HG03066 (cell line): ENCODE data around the gene ZFAND3.

Experiments
- ATAC-seq: cut with Tn5 transposase; IDR thresholded peaks from one replicate; pipeline ENCODE4 v1.9.1; 2021; ENCODE audit warnings: low read depth; ENCODE audit not compliant: unreplicated experiment

The ZFAND3 gene

DNA sequence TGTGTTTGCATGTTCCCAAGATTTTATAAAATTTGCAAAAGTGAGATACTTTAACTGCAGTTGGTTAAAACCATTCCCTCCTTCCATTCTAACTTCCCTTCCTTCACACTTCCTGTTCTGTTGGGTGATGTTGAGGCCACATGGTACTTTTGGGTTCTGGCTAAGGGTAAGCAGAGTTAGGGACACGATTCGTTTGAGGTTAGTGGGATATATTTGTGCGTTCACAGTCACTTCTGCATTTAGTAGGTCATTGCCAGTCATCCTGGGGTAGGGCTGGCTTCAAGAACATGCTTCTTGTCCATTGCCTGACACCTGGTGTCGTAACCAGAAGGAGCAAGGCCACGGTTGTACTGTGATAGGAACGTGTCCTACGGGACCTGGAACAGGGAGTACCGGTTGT lies 340.1 kb downstream of the ZFAND3 start:
- no peak for ATAC-seq

DNA sequence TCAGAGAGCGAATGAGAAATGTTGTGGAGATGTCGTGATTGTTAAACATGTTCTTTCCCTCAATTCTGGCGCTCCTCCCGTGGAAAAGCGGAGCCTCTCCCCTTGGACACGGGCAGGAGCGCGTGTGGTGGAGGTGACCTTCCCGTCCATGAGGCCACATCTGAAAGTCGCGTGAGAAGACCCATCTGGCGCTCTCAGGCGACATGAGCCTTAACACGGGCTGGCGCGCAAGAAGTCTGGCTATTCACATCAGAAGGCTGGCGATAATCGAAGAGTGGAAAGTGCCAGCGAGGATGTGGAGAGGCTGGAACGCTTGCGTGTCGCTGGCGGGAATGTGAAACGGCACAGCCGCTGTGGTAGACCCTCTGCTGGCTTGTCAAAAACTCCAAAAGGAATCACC lies 341.3 kb downstream of the ZFAND3 start:
- ATAC-seq = no peak

DNA sequence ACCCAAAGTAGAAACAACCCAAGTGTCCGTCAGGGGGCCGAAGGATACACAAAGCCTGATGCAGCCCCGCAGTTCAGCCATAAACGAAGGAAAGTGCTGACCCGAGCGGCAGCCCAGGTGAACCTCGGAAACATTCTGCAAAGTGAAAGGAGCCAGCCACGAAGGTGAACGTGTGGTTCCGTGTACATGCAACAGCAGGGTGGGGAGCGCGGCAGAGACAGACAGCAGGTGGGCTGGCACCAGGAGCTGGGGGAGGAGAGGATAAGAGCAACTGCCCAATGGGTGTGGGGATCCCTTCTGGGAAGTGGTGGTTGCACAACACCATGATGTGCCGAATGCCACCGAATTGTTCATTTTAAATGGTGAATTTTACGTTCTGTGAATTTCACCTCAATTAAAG lies 341.8 kb downstream of the ZFAND3 start:
- ATAC-seq = no peak

DNA sequence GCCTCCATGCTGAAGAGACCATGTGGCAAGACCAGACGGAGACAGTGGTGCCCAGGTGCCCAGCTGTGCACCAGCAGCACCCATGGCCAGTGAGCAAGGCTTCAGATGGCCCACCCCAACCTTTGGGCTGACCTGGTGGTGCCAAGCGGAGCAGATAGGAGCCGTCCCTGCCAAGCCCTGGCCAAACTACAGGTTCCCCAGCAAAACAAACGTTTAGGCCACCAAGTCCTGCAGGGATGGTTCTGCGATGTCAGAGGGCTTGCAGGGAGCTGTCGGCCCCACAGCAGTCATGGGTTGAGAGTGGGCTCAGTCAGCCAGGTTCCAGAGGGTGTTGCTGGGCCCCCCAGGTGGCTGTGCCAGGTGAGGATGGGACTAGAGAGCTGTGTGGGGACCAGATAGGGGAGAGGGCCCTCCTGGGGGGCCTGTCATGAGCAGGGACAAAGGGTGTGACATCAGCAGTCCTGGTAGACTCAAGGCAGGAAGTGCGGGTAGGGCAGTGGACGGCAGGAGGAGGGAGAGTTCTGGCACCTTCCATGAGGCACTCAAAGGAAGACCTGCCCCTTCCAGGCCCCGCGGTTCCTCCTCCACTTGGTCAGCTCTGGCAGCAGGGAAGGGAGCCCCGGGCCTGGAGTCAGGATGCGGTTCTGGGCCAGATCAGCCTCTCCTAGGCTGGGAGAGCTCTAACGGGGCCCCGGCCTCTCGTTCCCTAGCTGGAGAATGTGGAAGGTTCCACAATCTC lies 342.4 kb downstream of the ZFAND3 start:
- no peak for ATAC-seq

DNA sequence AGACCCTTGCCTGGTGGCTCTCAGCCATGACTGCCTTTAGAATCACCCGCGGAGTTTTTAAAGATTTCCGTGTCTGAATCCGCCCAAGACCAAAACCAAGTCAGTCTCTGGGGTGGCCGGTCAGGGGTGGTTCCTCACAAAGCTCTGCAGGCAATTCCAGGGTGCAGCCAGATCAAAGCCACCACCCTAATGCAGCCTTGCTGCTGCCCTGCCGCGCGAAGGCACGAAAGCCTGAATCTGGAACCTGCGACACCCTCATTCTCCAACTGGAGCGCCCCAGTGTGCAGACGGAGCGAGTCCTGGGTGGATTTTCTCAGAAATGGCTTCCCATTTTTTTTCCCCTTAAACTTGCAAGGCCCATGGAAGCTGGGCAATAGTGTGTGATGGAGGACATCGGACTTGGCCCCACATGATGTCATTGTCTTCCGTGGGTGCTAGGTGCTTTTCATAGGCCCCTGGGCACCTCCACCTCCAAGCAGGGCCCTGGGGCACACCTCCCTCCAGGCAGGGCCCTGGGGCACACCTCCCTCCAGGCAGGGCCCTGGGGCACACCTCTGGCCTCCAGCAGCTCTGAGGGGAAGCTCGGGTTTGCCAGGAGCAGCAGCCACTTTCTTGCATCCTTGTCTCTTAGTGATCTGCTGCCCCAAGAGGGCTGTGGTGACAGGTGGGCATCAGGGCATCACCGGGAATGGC lies 343.1 kb downstream of the ZFAND3 start:
- no peak for ATAC-seq

DNA sequence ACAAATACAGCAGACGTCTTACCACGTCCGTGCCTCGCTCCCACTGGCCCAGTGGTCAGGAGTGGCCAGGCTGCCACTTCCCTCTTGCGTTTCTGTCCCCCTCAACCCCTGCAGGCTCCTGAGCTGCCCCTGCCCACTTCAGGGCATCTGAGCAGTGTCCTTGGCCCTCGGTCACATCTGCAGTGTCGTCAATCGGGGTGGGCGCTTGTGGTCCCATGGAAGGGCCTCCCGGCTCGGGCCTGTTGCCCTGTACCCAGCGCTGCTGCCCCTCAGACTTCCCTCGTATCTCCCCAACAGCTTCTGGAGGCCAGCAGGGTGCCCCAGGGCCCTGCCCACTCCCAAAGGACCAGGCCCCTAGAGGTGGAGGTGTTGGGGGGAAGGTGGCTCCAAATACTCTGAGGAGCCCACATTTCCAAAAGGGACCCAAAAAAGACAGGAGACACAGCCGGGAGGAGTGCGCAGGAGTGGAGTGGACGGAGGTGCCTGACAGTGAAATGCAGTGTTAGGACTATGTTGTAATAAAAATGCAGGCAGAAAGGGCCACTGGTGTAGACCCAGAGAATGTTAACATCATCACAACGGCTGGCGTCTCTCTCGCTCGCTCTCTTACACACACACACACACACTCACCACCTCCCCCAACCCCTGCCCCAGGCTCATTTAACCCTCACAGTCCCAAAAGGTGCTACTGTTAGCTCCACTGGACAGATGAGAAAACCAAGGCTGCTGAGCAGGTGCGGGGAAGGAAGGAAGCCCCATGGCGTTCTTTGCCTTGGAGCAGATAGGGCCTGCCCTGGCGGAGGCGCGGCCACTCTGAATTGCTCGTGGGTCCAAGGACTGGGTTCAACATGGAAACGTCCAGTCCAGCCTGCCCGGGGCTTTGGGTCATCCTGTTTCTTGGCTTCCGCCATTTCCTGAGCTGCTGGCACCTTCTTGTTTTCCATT lies 343.9 kb downstream of the ZFAND3 start:
- no peak for ATAC-seq

DNA sequence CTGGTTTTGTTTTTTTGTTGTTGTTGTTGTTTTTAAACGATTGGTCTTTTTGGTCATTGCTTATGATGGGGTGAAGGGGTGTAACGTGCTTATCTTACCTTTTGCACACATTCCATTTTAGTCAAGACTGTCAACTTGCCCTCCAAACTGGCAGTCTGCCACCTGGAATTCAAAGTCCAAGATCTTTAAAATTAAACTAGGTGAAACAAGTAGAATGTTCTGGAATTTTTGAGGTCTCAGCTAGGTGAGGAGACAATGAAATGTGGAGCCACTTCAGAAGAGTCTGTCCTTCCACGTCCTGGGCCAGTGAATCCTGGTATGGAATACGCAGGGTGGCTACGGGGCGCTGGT lies 344.6 kb downstream of the ZFAND3 start:
- no peak for ATAC-seq

DNA sequence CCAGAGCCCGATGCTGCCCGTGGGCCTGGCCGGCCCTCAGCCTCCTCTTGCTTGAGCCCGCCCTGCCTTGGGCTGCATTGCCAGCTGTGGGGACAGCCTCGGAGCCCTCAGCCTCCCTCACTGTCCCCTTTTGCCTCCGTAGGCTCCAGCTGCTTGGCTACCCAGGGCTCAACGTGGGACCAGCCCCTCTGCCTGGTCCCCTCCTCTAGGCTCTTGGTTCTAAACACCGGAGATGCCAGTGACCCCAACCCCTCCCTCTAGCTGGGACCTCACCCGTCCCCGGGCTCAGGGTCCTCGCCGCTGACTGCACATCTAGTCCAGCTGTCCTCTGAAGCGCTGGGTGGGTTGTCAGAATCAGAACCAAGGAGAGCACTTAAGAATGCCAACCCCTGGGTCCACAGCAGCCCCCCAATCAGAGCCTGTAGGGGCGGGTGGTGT lies 345.2 kb downstream of the ZFAND3 start:
- ATAC-seq = no peak

DNA sequence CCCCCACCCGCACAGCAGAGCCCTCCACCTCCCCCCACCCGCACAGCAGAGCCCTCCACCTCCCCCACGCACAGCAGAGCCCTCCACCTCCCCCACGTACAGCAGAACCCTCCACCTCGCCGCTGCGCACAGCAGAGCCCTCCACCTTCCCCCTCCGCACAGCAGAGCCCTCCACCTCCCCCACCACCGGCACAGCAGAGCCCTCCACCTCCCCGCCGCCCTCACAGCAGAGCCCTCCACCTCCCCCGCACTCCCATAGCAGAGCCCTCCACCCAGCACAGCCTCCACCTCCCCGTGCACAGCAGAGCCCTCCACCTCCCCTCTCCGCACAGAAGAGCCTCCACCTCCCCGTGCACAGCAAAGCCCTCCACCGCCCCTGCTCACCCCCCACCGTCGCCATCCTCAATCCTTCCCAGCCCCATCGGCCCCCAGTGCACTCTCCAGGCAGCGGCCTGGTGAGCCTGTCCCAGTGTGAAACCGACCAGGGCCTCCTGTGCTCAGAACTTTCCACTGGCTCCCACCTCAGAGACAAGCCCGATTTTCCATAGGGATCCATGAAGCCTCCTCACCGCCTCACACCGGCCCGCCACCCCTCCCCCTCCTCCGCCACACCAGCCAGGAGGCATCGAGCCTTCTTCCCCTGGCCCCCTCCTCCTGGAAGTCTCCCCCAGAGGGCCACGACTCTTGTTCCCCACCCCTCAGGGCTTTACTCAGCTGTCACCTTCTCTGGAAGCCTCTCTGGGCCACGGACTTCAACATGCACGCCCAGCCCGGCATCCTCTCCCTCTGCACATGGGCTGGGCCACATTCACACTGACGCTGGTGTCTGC lies 347.1 kb downstream of the ZFAND3 start:
- ATAC-seq = no peak

DNA sequence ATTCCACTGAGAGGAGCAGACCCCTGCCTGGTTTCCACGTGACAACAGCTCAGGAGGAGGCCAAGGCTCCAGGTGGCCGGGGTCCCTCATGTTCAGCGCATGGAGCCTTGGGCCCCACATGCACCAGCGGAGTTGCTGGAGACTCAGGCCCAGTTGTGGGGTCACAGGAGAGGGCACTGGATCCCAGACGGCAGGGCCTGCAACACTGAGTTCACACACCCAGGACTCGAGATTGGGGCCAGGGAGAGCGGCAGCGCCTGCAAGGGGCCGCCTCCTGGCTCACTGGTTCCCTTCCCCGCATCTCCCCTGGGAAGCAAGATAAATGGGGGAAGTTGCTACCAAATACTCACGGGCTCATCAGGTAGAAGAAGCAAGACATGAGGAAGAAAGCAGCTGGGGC lies 348.1 kb downstream of the ZFAND3 start:
- no peak for ATAC-seq

DNA sequence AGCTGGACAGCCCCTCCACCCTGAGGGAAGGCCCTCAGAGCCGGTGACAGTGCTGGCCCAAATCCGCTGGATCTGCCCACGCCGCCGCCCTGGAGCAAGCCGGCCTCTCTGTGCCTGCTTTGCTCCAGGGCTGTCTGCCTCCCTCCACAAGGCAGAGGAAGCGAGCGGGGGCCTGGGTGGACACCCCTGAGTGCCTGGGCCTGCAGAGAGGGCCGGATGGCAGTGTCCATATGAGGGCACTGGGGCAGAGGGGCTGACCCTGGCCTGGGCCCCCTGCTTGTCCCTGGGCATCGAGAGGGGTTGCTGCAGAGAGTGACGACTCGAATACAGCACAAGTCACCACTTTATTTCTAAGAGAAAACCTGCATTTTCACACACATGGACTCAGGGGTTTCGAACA lies 348.6 kb downstream of the ZFAND3 start:
- no peak for ATAC-seq

DNA sequence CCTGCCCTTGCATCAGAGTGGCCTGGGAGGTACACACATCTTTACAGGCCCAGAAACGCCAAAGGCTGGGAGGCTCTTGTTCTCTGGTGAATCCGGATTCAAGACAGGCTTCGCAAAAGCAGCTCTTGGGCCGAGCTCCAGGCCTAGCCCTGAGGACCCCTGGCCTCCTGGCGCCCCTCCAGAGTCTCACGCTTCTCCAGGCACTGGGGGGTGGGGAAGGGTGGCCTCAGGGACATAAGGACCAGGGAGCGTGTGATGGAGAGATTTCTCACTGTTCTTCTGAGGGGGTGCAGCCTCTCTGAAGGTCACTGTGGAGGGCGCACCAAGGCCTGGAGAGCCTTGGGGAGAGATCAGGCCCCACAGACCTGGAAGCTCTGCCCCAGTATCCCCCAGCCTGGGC lies 349.2 kb downstream of the ZFAND3 start:
- ATAC-seq = no peak

DNA sequence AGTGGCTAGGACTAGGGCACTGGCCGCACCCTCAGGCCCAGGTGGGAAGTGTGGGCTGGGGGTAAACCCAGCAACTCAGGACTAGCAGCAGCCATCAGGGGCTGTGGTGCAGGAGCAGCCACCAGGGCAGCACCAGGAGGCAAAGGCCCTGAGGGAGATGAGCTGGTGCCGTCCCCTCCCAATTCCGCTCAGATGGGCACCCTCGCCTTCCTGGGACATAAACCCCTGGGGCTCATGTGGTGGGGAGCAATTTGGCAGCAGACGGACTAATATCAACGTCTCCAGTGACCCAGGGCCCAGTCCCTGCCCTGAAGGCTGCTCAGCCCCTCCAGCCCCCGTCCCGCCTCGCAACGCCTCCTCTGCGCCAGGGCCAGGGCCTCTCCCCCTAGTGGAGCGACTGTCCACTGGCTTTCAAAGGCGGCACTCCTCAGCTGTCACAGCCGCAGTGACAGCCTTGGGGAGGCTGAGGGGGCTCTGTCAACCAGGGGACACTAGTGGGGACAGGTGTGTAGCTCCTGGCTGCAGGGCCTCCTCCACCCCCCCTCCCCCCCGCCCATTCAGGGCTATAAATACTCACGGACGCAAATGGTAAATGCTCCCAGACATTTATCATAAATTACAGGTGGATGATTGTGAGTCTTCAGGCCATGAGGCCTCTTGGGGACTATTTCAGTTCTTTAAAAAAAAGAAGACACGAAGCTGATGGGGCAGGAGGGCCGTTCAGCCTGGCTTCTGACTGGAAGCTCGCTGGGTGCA lies 349.9 kb downstream of the ZFAND3 start:
- no peak for ATAC-seq

DNA sequence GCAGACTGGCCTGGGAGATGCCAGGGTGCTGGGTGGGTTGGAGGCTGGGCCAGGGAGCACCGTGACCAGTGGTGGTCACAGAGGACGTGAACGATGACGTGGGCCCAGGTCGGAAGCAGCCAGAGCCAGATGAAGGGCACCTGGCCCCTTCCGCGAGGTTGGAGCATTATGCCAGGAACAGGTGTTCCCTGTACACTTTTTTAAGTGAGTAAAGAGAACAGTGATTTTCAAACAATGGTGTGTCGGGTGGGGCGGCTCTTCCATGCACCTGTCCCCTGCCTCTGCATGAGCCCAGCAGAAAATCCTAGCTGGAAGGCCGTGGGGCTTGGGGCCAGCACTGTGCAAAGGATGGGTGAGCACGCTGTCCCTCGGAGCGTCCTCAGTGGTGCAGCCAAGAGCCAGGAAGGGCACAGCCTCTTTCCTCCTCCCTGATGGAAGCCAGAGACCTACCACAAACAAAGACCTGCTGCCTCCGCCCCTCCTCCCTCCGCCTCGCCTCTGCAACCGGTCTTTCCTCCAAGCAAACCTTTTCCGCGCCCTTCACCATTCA lies 350.5 kb downstream of the ZFAND3 start:
- ATAC-seq = no peak

DNA sequence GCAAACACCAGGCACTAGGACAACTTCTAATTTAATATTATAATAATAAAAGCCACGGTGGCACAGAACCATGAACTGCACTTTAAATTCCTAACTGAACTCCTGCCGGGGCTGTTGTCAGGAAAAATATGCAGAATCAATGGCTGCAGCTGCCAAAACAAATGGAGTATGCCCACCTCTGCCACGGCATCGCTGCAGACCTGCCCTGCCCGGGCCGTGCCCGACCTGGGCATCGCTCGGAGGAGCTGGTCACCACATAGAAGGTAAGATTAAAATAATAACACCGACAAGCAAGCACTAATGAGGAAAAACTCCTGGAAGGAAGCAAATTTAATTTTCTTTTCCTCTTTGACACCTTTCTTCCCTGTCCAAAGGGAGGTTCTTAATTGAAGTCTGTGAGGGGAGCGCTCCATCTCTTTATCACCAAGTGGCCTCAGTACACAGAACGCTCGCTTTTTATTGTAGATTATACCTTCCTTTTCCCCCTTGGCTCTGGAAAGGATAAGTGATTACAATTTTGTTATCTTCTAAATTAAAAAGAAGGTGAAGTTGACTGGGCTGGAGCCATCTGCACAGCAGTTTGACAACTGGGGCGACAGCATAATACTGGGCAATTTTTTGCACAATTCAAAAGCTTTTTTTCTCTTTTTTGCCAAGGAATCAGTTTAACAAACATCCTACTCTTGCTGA lies 351.3 kb downstream of the ZFAND3 start:
- no peak for ATAC-seq

DNA sequence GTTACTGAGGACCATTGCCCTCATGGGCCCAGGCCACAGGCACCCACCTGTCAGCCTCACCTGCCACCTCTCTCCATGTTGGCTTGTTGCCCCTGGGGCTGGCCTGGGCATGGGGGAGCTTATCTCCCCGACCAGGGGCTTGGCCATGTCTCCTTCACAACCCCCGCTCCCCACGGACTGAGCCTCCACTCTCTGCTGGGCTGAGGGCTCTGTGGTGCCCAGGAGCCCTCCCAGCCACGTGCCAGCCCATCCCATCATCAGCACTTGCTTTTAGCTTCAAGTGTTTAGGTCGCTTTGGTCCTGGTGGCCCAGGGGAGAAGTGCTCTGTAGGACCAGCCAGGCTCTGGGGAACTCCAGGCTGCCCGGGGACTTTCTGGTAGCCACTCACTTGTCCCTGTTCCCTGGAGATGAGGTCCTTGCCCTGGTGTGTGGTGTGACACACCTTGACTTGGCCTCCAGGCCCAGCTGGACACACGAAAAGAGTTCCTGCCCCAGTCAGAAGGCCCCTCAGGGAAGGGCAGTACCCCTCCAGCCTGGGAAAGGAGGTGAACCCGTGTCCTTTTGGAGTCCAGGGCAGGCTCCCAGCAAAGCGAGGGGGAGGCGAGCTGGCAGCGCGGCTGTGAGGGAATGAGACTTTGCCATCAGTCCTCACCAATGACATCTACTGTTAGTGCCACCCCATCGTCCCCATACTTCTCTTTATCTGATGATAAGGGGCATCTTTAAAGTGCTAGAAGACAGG lies 352.6 kb downstream of the ZFAND3 start:
- no peak for ATAC-seq

DNA sequence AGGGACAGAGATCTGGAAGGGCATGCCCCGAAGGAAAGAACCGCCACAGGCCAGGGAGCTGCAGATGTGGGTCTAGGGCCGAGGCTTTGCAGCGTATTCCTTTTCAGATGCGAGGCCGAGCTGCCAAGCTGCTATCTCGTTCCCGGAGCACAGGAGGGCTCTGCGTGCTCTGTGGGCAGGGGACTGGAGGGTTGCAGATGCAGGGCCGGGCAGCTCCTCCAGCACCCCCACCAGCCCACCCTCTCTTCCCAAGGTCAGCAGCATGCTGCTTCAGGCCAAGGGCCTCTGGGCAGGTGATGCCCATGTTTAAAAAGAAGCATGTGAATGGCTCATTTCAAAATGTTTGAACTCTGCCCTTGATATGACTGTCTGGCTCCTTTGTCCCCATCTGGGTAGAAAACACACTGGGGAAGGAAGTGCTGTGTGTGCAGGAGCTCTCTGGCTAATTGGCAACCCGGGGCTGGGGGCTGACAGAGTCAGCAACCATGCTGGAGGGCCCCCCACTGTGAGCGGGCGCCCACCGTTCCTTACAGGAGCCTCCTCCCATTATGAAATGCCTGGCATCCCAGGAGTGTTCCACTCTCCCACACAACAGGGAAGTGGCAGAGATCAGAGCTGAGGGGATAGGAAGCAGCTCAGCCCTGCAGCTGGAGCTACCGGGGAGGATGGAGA lies 353.3 kb downstream of the ZFAND3 start:
- ATAC-seq = no peak

DNA sequence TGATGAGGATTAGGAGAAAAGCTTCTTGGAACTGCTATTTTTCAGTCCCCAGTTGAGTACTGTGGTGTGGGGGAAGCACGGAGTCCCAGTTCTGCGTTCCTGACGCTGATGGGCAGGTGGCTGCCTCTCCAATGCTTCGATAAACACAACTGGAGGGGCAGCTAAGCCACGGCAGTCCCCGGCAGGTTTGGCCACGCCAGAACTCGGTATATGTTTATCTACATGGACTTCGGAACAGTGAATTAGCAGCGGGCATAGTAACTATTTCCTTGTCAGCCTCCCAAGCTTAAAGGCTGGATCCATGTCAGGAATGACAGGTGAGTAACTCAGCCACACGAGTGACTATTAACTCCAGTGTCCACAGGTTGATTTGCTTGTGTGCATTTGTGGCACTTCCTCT lies 354.4 kb downstream of the ZFAND3 start:
- ATAC-seq = no peak
